Measurements from ENCODE around the gene RBM42. TPM values are rescaled to one million over a fixed set of nuclear protein-coding genes. Genes with fewer than 3 reads are reported as not detected.

The RBM42 gene
- total and polyA plus RNA-seq, 2 experiments from 2014 or later = 74.7 to 82.5 TPM

DNA sequence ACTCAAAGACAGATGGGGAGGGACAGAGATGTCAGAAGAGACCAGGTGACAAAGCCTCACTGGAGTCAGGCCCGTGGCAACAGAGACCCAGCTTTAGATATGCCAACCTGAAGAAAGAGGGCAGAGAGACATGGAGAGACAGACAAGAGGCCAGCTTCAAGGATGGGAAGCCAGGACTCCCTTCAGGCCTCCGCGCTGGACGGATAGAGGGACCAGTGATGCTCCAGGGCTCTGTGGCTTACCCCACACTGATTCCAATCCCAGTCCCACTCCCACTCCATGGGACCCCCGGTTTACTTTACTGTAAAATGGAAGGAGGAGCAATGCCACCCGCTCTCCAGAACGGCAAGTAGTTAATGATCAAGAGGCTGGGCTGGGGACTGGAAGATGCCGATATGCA, 11.0 kb downstream of the RBM42 start:
- 70 to 72% methylated on average over 8 of the region's 8 CpGs for WGBS, 2 experiments (ENCODE audit: low coverage in 1 of 2, low lambda C conversion rate in 2 of 2, missing lambda C conversion rate in 2 of 2)
- no peak overlapping the region for H3K27ac ChIP-seq
- DNase-seq = no peak

DNA sequence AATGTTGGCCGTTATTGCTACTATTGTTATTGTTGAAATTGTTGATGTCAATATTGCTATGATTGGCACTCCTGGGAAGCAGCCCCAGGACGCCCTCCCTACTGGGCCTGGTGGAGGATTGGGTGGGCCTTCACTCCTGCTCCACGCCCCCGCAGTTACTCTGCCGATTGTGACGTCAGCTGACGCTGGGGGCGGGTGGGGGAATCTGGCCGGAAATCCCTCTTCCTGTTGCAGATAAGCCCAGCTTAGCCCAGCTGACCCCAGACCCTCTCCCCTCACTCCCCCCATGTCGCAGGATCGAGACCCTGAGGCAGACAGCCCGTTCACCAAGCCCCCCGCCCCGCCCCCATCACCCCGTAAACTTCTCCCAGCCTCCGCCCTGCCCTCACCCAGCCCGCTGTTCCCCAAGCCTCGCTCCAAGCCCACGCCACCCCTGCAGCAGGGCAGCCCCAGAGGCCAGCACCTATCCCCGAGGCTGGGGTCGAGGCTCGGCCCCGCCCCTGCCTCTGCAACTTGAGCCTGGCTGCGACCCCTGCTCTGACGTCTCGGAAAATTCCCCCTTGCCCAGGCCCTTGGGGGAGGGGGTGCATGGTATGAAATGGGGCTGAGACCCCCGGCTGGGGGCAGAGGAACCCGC, 12.8 kb downstream of the RBM42 start, which contains the start of gene ETV2:
Gene ETV2 (plus strand): TSS at position 231 of the 637 bp plus-strand sequence. CDS start 716 bp downstream, outside the sequence.
- no peak within 1 kb of the TSS for H3K9ac ChIP-seq
- no peak within 1 kb of the TSS for H3K27ac ChIP-seq
- peak; percentile 26 for DNase-seq
- no peaks in the 10 kb centered on the region for H3K79me2 ChIP-seq (ENCODE audit: insufficient read depth)
- H3F3A ChIP-seq (ENCODE audit: insufficient read depth) = peaks cover 14% of the 10 kb centered on the region; the same call in 1 of the 2 replicates
- H3K9me3 ChIP-seq (ENCODE audit: low read depth) = no peaks in the 10 kb centered on the region
- no peak within 1 kb of the TSS for H3K4me2 ChIP-seq (ENCODE audit: unreplicated experiment)
- no peaks in the 10 kb centered on the region for H3K4me1 ChIP-seq (ENCODE audit: insufficient read depth)
- H3K27me3 ChIP-seq (replicated peaks; ENCODE audit: insufficient read depth) = no peaks in the 10 kb centered on the region
- no peak for TF ChIP-seq EZH2 (IDR thresholded peaks at IDR 0.05; ENCODE audit: insufficient read depth, poor library complexity, severe bottlenecking)
- no peak for TF ChIP-seq EZH2phosphoT487 (IDR thresholded peaks at IDR 0.05; ENCODE audit: insufficient read depth, low read depth)
- H3K36me3 ChIP-seq (ENCODE audit: low read depth) = no peaks in the 10 kb centered on the region
- WGBS, 2 experiments (ENCODE audit: low coverage in 1 of 2, low lambda C conversion rate in 2 of 2, missing lambda C conversion rate in 2 of 2) = 20 to 27% methylated on average over 17 to 28 of the region's 28 CpGs
- peak within 1 kb of the TSS; percentile 32; the same call in 1 of the 2 replicates for H2AFZ ChIP-seq
- H3K4me3 ChIP-seq = no peak within 1 kb of the TSS
- in situ Hi-C loops (cut with MboI) = no loop called here
- no peaks in the 10 kb centered on the region for H4K20me1 ChIP-seq (ENCODE audit: insufficient read depth)
- no peaks in the 10 kb centered on the region for H3K9me2 ChIP-seq (ENCODE audit: insufficient read depth)

More for the DNA sequence above, 11.0 kb downstream of the RBM42 start:
- in situ Hi-C loops (cut with MboI) = no loop called here
- no peak for TF ChIP-seq EZH2 (IDR thresholded peaks at IDR 0.05; ENCODE audit: insufficient read depth, poor library complexity, severe bottlenecking)
- no peak for TF ChIP-seq EZH2phosphoT487 (IDR thresholded peaks at IDR 0.05; ENCODE audit: insufficient read depth, low read depth)
- no peak overlapping the region for H3K4me2 ChIP-seq (ENCODE audit: unreplicated experiment)
- no peaks in the 10 kb centered on the region for H3K4me1 ChIP-seq (ENCODE audit: insufficient read depth)
- no peaks in the 10 kb centered on the region for H3K9me2 ChIP-seq (ENCODE audit: insufficient read depth)
- no peaks in the 10 kb centered on the region for H4K20me1 ChIP-seq (ENCODE audit: insufficient read depth)
- no peaks in the 10 kb centered on the region for H3K79me2 ChIP-seq (ENCODE audit: insufficient read depth)
- H3K9ac ChIP-seq = no peak overlapping the region
- no peaks in the 10 kb centered on the region for H3K27me3 ChIP-seq (replicated peaks; ENCODE audit: insufficient read depth)
- H3K36me3 ChIP-seq (ENCODE audit: low read depth) = 0 out of 2 replicates have a peak, but pooled peaks cover 4% of the 10 kb centered on the region
- H3K4me3 ChIP-seq = no peak overlapping the region
- H3F3A ChIP-seq (ENCODE audit: insufficient read depth) = peaks cover 14% of the 10 kb centered on the region; the same call in 1 of the 2 replicates
- H3K9me3 ChIP-seq (ENCODE audit: low read depth) = no peaks in the 10 kb centered on the region
- H2AFZ ChIP-seq = no peak overlapping the region

DNA sequence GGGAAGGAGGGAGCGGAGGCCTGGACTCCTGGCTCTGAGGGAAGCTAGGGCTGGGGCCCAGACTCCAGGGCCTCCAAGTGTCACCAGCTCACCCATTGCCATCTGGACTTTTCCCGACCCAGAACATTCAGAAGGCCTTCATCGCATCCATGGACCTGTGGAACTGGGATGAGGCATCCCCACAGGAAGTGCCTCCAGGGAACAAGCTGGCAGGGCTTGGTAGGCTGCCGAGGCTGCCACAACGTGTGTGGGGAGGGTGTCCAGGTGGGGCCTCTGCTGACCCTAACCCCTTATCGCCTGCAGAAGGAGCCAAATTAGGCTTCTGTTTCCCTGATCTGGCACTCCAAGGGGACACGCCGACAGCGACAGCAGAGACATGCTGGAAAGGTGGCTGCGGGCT, 13.5 kb downstream of the RBM42 start:
- Histone ChIP-seq H3K27ac (no peak overlapping the region), H3K79me2 (ENCODE audit: insufficient read depth) (no peaks in the 10 kb centered on the region), H3F3A (ENCODE audit: insufficient read depth) (peaks cover 14% of the 10 kb centered on the region; the same call in 1 of the 2 replicates), H3K4me2 (ENCODE audit: unreplicated experiment) (no peak overlapping the region), H3K9me3 (ENCODE audit: low read depth) (no peaks in the 10 kb centered on the region), H3K36me3 (ENCODE audit: low read depth) (no peaks in the 10 kb centered on the region), H3K9me2 (ENCODE audit: insufficient read depth) (no peaks in the 10 kb centered on the region), H3K4me3 (no peak overlapping the region), H3K4me1 (ENCODE audit: insufficient read depth) (no peaks in the 10 kb centered on the region), H4K20me1 (ENCODE audit: insufficient read depth) (no peaks in the 10 kb centered on the region), H3K9ac (no peak overlapping the region), H2AFZ (peak overlapping the region; percentile 32; the same call in 1 of the 2 replicates), H3K27me3 (replicated peaks; ENCODE audit: insufficient read depth) (no peaks in the 10 kb centered on the region)
- TF ChIP-seq EZH2 (IDR thresholded peaks at IDR 0.05; ENCODE audit: insufficient read depth, poor library complexity, severe bottlenecking) (no peak), EZH2phosphoT487 (IDR thresholded peaks at IDR 0.05; ENCODE audit: insufficient read depth, low read depth) (no peak)
- peak; percentile 18 for DNase-seq
- in situ Hi-C loops (cut with MboI) = no loop called here
- 35 to 46% methylated on average over 10 of the region's 10 CpGs for WGBS, 2 experiments (ENCODE audit: low coverage in 1 of 2, low lambda C conversion rate in 2 of 2, missing lambda C conversion rate in 2 of 2)

GRCh38 chr19:35642798-35643254, 14.0 kb downstream of the RBM42 start:
- Histone ChIP-seq H3K4me1 (ENCODE audit: insufficient read depth) (no peaks in the 10 kb centered on the region), H3F3A (ENCODE audit: insufficient read depth) (peaks cover 14% of the 10 kb centered on the region; the same call in 1 of the 2 replicates), H2AFZ (peak overlapping the region; percentile 96), H3K27me3 (replicated peaks; ENCODE audit: insufficient read depth) (no peaks in the 10 kb centered on the region), H3K4me2 (ENCODE audit: unreplicated experiment) (peak overlapping the region; percentile 94), H3K9me2 (ENCODE audit: insufficient read depth) (no peaks in the 10 kb centered on the region), H3K36me3 (ENCODE audit: low read depth) (no peaks in the 10 kb centered on the region), H3K79me2 (ENCODE audit: insufficient read depth) (no peaks in the 10 kb centered on the region), H3K9ac (peak overlapping the region; percentile 56), H3K9me3 (ENCODE audit: low read depth) (no peaks in the 10 kb centered on the region), H3K27ac (no peak overlapping the region), H4K20me1 (ENCODE audit: insufficient read depth) (no peaks in the 10 kb centered on the region), H3K4me3 (peak overlapping the region; percentile 73)
- TF ChIP-seq EZH2 (IDR thresholded peaks at IDR 0.05; ENCODE audit: insufficient read depth, poor library complexity, severe bottlenecking) = no peak
- no peak for TF ChIP-seq EZH2phosphoT487 (IDR thresholded peaks at IDR 0.05; ENCODE audit: insufficient read depth, low read depth)
- in situ Hi-C loops (cut with MboI) = no loop called here
- no peak for DNase-seq
- WGBS, 2 experiments (ENCODE audit: low coverage in 1 of 2, low lambda C conversion rate in 2 of 2, missing lambda C conversion rate in 2 of 2) = 26 to 37% methylated on average over 8 to 15 of the region's 15 CpGs
